GM18511 (cell line): ENCODE data around the gene ACOX1.

Experiments
- ATAC-seq: cut with Tn5 transposase; IDR thresholded peaks from one replicate; pipeline ENCODE4 v1.9.1; 2021; ENCODE audit warnings: mild to moderate bottlenecking, moderate library complexity; ENCODE audit not compliant: unreplicated experiment

ACOX1 gene

DNA sequence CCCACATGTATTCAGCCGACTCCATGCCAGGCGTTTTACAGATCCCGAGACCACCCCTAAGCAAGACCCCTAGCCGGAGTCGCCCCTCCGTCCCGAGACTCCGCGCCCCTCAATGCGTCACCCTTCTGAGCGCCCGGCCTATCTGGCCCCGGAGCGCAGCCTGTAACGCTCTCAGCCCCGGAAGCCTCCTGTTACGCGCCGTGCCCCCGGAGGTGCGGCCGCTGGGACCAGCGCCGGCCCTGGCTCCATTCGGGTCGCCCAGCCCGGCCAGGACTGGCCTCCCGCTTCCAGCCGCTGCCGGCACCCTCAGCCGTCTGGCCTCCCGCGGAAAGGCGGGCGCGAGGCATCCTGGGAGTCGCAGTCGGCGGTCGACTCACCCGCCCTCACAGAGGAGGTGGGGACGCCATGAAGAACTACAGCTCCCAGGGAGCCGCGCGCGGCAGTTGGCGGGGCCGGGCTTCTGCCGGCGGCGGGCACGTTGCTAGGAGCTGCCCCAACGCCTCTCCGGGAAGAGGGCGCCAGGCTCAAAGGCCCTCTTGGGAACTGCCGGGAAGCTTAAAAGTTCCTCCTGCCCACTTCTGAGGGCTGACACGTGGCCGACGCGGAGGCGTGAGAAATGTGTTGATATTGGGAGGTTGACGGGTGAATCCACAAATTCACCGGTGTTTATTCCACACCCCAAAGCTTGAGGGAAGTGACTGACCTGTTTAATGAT, 38.1 kb downstream of the ACOX1 start, which contains the start of gene FBF1:
Gene FBF1, minus strand, starts transcription at position 316 of the 715 bp plus-strand sequence. CDS start 2,893 bp downstream, outside the sequence.
- ATAC-seq = peak; percentile 97

DNA sequence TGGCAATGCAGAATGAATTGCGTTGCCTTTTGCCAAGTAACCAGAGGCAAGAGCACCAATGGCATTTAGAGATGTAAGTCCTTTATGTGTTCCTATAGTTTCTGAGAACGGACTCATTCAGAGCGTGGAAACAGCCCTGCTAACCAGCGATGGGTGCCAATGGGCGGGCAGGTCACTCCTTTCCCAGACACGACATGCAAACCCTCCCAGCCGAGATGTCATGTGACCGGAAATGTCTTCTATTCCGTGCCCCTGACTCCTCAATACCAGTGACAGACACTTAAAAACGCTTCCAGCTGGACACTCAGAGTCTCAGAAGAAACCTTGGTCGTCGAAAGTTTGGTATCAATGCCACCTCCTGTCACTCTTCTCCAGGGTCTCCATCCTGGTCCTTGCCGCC, 41.3 kb downstream of the ACOX1 start:
- no peak for ATAC-seq

DNA sequence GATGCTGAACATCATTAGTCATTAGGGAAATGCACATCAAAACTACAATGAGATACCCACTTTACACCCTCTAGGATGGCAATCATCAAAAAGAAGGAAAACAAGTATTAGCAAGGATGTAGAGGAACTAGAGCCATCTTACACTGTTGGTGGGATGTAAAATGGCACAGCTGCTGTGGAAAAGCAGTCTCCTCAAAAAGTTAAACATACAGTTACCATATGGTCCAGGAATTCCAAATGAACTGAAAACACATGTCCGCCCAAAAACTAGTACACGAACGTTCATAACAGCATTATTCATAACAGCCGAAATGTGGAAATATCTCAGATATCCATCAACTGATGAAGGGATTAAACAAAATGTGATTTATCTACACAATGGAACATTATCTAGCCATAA, 45.2 kb downstream of the ACOX1 start:
- ATAC-seq = no peak

DNA sequence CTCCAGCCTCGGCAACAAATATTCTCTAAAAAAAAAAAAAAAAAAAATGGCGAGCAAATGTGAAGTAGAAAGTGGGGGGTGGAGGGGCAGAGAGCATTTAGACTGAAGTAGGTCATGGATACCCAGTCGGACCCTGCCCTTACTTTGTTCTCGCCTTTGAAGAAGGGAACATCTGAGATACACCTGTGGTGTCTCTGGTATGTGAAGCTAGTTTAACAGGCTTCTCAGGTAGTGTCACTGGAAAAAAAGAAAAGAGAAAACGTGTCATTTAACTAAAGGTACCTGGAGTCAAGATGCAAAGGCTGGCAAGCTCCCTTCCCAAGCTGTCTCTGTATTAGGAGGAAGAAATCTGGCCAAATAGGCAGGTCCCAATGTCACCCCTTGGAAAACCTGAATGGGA, 46.1 kb downstream of the ACOX1 start:
- ATAC-seq = no peak

DNA sequence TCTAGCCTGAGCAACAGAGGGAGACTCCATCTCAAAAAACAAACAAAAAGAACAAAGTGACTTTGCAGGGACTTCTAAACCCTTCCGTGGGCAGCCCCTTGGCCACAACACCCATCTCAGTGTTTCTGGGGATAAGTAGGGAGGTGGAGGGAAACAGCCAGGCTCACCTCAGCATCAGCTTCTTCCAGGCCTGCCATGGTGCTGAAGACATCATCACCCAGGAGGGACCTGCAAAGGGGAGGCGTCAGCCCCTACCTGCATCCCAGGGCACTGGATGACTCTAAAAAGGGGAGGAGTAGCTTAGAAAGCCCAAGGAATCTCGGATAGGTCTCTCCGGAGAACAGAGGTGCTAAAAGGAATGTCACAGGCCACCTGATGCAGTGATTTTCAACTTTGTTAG, 47.9 kb downstream of the ACOX1 start:
- ATAC-seq = no peak

DNA sequence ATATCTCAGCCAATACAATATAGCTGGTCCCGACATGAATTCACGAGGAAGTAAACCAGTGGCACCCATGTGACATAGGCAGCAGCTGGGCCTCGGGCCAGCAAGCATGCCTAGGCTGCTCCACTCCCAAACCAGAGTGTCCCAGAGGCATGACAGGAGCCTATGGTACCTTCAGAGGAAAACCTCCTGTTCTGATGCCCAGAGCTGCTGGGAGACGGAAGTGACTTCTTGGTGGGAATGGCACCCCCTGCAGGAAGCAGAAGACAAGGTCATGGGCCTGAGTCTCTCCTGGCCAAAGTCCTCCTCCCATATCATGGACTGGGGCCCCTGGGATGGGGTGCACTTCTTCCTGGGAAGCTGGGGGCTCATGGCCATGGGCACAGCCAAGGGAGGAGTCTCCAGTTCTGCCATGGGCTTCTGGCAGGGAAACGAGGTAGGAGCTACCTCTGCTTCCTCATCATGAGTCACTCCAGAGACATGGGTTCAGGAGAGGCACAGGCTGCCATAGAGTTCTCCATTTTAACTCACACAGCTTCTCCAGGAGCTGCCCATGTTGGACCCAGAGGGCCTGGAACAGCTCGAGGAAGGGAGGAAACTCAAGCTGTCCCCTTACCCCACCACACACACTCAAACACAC, 51.6 kb downstream of the ACOX1 start:
- no peak for ATAC-seq

DNA sequence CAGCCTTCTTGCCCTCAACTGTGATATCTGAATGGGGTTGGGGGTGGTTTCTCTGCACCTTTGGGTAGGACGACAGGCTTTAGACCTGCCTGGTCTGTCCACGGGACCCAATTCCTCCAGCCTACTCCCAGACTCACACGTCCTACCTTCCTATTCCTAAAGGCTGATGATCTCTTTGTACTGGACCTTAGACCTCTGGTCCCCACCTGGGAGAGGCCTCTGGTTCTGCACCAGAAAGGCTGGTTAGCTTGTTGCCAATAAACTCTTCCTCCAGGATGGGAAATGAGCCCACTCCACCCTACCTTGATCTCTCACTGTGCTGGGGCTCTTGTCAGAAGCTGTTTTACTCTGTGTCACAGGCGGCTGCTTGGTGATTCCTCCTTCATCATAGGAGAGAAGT, 52.5 kb downstream of the ACOX1 start:
- ATAC-seq = no peak

DNA sequence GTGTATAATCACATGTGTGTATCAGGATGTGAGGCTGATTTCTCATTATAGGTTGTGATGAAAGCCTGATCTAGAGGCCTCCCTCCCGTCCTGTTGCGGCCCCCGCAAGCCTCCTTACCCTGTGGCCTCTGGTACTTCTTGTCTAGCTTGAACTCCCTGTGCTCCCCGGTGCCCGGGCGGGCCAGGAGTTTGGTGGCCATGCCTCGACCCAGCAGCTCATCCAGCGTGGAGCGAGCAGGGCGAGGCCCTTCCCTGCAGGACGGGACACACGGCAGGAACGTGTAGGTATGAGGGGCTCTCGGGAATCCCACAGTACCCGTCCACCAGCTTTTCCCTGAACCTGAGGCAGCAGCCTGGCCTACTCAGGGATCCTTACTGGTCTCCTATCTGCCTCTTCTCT, 53.1 kb downstream of the ACOX1 start:
- ATAC-seq = no peak

DNA sequence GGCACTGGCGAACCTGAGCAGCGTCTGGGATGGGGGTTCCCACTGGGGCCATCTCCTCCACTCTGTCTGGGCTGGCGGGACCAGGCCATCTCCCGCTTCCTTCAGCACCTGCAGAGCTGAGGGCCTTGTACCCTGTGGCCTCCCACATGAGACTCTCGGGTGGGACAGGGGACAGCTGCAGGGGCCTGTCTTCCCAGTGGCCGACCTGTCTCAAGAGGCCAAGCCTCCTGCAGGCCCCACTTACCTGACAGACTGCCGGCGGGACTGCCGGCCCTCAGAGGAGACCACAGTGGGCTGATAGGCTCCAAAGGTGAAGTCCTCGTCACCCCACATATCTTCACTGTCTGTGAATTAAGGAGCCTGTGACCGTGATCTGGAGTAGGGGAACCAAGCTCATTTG, 53.9 kb downstream of the ACOX1 start:
- ATAC-seq = no peak

DNA sequence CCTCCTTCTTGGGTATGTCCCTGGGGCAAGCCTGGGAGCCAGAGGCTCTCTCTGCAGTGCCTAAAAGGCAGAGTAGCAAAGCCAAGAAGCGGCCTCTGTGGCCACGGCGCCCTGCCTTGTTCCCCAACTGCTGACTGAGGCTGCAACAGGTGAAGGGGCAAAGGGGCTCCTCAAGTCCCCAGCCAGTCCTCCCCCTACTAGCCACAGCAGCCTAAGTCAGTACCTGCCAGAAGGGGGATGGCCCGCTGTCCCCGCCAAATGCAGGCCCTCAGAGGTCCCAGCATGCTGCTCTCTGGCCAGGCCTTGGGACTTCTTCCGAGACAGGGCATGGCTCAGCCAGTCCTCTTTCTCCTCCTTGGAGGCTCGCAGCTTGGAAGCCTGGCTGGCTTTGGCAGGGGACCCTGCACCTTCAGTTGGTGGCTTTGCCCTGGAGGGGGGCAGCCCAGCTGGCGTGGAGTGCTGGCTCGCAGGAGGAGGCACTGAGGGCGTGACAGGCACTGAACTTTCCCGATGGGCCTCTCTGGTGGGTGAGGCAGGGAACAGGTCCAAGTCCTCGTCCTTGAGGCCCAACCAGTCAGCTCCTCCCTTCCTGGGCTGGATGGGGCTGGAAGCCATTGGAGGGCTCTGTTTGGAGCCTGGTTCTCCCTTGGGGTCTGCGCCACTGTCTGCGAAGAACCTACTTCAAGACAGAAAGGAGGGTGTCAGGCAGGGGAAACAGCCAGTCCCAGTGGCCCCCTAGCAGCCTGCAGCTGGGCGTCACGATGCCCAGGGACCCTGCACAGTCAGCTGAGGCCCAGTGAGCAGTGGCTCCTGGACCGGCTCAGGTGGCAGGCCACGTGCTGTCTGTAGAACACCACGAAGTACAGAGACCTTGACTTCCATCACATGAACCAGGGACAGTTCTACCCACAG, 55.7 kb downstream of the ACOX1 start:
- ATAC-seq = no peak

DNA sequence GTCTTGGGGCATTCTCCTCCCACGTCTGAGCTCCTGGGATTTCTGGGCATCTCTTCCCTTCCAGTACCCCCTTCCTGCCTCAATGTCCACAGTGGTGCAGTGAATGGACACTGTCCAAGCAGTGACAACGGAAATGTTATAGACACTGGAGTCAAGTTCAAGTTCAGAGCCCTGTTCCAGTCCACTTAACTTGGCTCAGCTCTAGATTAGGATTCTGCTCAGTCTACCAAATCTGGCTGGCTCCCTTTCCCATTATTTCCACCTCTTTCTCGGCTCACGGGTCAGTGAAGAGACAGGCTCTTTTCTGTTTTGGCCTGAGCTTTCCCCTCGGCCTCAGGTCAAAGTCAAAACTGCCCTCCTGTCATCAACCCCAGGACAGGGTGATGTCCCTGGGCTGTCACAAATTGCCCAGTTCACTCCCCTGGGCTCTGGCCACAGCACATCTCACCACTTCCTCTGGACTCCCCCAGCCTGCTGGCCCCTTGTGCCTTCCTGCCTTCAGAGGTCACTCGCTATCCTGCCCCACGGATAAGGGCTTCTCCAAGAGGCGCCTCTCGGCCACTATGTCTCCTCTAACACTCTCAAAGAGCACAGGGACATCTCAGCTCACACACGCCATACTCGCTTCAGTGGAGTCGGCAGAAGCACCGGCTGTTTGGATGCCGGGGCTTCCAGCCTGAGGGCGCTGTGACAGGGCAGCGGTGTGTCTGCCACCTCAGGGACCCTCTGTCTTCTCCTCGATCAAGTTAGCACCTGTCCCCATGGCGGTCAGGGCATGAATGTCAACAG, 56.6 kb downstream of the ACOX1 start:
- ATAC-seq = no peak

DNA sequence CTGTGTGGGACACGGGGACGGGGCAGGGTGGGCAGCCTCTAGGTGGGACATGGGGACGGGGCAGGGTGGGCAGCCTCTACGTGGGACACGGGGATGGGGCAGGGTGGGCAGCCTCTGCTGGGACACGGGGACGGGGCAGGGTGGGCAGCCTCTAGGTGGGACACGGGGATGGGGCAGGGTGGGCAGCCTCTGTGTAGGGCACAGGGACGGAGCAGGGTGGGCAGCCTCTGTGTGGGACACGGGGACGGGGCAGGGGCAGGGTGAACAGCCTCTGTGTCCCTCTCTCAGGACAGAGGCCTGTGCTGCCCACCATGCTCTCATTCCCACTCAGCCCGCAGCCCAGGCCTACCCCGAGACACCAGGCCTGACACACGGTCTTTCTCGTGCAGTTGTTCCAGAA, 57.4 kb downstream of the ACOX1 start:
- ATAC-seq = no peak

DNA sequence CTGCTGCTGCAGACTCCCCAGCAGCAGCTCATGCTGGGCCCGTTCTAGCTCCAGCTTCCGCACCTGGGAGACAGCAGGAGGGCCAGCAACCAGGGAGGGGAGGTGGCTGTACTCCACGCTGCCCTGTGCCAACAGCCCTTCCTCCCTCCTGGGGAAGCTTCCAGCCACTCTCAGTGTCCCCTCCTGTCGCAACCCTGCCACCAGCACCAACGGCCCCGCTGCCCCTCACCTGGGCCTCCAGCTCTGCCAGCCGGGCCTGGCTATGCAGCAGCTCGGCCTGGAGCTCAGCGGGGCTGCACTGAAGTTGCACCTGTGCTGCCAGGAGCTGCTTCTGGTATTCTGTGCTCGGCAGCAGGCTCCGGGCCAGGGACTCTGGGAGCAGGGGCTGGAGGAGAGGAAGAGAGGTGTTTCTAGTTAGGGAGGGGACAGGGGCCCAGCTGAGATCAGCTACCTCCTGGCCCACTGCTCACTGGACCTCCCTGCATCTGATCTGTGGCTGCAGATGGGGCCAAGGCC, 58.9 kb downstream of the ACOX1 start:
- no peak for ATAC-seq

DNA sequence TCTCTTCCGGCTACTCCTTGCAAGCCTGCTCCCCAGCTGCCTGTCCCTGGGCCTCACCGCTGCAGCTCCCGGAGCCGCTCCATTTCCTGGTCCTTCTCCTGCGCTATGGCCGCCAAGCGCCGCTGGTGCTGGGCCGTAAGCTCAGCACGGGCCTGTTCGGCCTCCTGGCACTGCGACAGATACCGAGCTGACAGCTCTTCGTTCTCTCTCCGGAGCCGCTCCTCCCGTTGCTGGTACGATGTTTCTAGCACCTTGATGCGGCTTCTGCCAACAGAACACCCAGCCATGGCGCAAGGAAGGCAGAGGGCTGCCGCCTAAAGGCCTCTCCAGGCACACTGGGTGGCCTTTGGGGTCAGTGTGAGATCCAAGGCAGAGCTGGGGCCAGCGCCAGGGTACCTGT, 59.4 kb downstream of the ACOX1 start:
- no peak for ATAC-seq

DNA sequence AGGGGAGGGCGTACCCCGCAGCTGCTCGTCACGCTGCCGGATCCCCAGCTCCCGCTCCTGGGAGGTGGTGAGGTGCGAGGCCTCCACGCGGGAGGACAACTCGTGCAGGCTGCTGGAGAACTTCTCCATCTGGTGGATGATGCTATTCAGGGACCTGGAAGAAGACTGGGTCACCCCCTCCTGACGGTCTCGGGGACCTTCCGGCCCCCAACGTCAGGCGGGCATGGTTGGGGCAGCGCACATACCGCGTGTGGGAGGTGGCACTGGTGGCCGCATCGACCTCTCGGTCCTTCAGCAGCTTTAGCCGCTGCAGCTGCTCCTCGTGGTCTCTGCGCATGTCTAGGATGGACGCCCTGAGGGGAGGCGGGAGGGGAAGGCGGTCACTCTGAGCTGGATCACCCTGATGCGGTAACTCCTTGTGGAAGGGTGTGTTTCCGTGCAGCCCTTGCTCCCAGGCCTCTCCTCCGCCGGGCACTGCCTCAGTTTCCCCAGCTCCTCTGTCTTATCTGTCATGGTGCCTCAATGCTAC, 61.0 kb downstream of the ACOX1 start:
- ATAC-seq = no peak

DNA sequence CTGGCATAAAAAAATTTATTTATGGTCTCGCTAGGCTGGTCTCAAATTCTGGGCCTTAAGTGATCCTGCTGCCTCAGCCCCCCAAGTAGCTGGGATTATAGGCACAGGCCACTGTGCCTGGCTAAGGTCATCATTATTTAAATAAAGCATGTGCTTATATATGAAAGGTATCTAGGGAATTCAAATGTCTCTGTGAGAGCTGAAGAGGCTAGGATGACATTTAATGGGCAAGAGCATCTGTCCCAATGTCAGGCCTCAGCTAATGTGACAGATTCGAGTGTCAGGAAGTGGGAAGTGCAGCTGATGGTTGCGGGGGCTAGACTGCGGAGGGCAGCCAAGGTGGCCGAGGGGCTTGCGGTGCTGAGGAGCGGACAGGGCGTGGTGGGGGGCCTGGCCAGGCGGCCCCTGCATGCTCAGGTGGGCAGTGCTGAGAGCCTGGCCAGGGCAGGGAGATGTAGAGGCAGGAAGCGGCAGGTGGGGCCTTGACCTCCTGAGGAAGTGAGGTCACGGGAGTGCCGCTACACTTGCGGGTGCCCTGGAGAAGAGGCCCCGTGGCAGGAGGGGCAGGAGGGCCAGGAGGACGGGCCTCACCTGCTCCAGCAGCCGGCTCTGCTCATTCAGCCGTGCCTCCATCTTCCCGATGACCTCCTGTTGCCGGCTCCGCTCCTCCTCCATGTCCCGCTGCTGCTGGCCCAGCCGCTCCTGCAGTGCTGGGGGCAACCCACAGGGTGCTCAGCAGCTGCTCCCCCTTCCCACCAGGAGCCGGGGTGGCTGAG, 61.6 kb downstream of the ACOX1 start:
- no peak for ATAC-seq

DNA sequence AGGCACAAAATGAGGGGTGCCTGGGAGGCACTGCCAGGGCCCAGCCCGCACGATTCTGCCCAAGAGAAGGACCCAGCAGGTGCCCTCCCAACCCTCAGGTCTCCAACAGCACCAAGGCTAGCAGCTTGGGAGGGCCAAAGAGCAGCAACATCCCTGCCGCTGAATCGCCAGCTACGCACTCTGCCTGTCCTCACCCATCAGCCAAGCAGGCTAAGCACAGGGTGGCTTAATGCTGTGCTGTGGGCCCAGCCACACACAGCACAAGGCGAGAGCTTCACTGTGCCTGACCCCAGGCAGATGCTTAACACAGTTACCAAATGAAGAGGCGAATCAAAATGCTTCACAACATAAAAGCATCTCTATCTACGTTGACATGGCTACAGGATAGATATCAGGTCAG, 63.7 kb downstream of the ACOX1 start:
- no peak for ATAC-seq

DNA sequence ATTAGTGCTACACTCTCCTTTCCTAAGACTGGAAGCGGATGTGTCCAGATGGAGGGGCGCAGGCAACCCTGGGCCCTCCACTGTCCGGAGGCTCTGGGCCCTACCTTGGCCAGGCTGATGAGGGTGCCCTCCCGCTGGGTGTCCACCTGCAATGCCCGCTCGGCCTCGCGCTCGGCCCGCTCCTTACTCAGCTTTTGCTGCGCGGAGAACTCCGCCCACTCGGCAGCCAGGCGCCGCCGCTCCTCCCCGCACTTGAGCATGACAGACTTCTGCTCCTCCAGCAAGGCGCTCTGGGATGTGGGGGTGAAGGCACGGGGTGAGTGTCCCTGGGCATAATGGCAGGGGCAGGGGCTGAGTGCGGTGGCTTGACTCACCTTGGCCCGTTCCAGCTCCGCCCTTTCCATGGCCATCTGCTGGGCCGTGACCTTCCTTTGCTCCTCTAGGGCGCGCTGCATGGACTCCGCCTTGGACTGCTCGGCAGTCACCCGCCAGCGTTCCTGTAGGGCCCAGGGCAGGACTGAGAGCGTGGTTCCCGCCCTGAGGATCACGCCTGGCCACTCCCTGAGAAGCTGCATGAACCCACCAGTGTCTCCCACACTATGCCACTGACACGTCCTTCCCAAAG, 64.2 kb downstream of the ACOX1 start:
- no peak for ATAC-seq

DNA sequence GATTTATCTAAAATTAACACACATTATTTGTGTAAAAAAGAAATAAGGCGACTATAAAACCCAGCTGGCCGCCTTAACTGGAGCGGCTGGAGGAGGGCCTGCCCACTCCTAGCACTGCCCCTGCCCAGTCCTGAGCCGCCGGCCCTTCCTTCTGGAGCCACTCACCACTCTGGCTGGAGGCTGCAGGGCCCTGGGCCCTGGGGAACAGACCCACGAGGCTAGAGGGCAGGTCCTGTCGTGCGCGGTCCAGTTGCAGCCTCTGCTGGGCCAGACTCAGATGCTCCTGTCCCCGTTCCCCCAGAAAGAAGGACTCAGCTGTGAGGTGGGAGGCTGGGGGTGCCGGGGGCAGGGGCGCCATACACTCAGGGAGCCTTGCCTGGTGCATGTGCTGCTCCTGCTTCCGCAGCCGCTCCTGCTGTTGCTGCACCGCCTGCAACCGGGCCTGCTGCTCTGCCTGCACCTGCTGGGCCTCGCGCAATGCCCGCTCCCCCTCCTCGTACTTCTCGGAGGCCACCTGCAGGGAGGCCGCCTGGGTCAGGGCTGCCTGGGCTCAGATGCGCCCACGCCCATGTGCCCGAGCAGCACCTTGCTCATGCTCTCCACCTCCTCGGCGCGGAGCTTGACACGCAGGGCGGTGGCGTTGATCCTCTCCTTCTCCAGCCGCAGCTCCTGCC, 65.3 kb downstream of the ACOX1 start:
- ATAC-seq = no peak
